WTC11 (cell line): ENCODE data around the gene CAMTA1. TPM values are rescaled to one million over a fixed set of nuclear protein-coding genes. Genes with fewer than 3 reads are reported as not detected.

Source experiments
- ATAC-seq: fragments of 200-7000 bp; cut with Tn5 transposase; 2 replicates; pipeline ENCODE4 v1.10.0; 2021; ENCODE audit warnings: mild to moderate bottlenecking, moderate library complexity
- CTCF ChIA-PET: fragments of 300-600 bp; sonication (Branson Sonifier 250); formaldehyde crosslinking; loops from one replicate; lab custom pipeline; 2021; ENCODE audit warnings: antibody characterized with exemption; lab: Charles Lee
- POLR2A ChIA-PET: fragments of 350-600 bp; sonication (Branson Sonifier 250); formaldehyde crosslinking; loops from one replicate; lab custom pipeline; 2021; ENCODE audit warnings: antibody characterized with exemption; lab: Charles Lee
- DNase-seq: peaks from one replicate; pipeline ENCODE4 v3.0.0; 2021; ENCODE audit warnings: low spot score
- H3K27ac Mint-ChIP-seq: 2 replicates; pipeline ENCODE4 v1.8.0; 2021; ENCODE audit warnings: mixed read lengths
- H3K27me3 Mint-ChIP-seq: 2 replicates; pipeline ENCODE4 v1.8.0; 2021; ENCODE audit warnings: low read depth, mild to moderate bottlenecking, moderate library complexity, mixed read lengths
- H3K36me3 Mint-ChIP-seq: 2 replicates; pipeline ENCODE4 v1.8.0; 2021; ENCODE audit warnings: mixed read lengths
- H3K4me1 Mint-ChIP-seq: 2 replicates; pipeline ENCODE4 v1.8.0; 2022; ENCODE audit warnings: mixed read lengths
- H3K4me3 Mint-ChIP-seq: 2 replicates; pipeline ENCODE4 v1.8.0; 2021; ENCODE audit warnings: mild to moderate bottlenecking, moderate library complexity, mixed read lengths
- H3K9me3 Mint-ChIP-seq: 2 replicates; pipeline ENCODE4 v1.8.0; 2021; ENCODE audit warnings: mixed read lengths
- ATF1 ChIP-seq: sonication (generic); formaldehyde crosslinking; IDR thresholded peaks from 2 replicates; pipeline ENCODE4 v1.8.1; 2023; ENCODE audit warnings: mild to moderate bottlenecking, moderate library complexity, missing genetic modification reagents
- ATF2 ChIP-seq: sonication (generic); formaldehyde crosslinking; IDR thresholded peaks from 2 replicates; pipeline ENCODE4 v1.8.1; 2022; ENCODE audit warnings: low read depth, missing genetic modification reagents, borderline replicate concordance
- CBFB ChIP-seq: sonication (generic); formaldehyde crosslinking; IDR thresholded peaks from 2 replicates; pipeline ENCODE4 v1.8.1; 2022; ENCODE audit warnings: mild to moderate bottlenecking, low read depth, missing genetic modification reagents
- CREM ChIP-seq: sonication (generic); formaldehyde crosslinking; IDR thresholded peaks from 2 replicates; pipeline ENCODE4 v1.8.1; 2022; ENCODE audit warnings: mild to moderate bottlenecking, missing genetic modification reagents, moderate library complexity
- E2F1 ChIP-seq: sonication (generic); formaldehyde crosslinking; IDR thresholded peaks from 2 replicates; pipeline ENCODE4 v1.8.0; 2022; ENCODE audit warnings: mild to moderate bottlenecking, missing genetic modification reagents
- ERG ChIP-seq: fragments of 250-450 bp; sonication (Bioruptor Pico); IDR thresholded peaks from 2 replicates; pipeline ENCODE4 v1.8.0; 2021; ENCODE audit warnings: mild to moderate bottlenecking
- ESRRA ChIP-seq: sonication (generic); formaldehyde crosslinking; IDR thresholded peaks from 2 replicates; pipeline ENCODE4 v1.8.1; 2022; ENCODE audit warnings: mild to moderate bottlenecking, missing genetic modification reagents, borderline replicate concordance
- FOXJ3 ChIP-seq: sonication (generic); formaldehyde crosslinking; IDR thresholded peaks from 2 replicates; pipeline ENCODE4 v1.9.0; 2021; ENCODE audit warnings: missing genetic modification reagents, mild to moderate bottlenecking, borderline replicate concordance
- FOXP1 ChIP-seq: sonication (generic); formaldehyde crosslinking; IDR thresholded peaks from 2 replicates; pipeline ENCODE4 v1.8.0; 2022; ENCODE audit warnings: missing genetic modification reagents, mild to moderate bottlenecking, moderate library complexity, borderline replicate concordance
- HMGXB4 ChIP-seq: sonication (generic); formaldehyde crosslinking; IDR thresholded peaks from 2 replicates; pipeline ENCODE4 v1.8.1; 2023; ENCODE audit warnings: mild to moderate bottlenecking, moderate library complexity, missing genetic modification reagents
- IRF1 ChIP-seq: sonication (generic); formaldehyde crosslinking; IDR thresholded peaks from 2 replicates; pipeline ENCODE4 v1.8.0; 2023; ENCODE audit warnings: missing genetic modification reagents
- IRF2 ChIP-seq: sonication (generic); formaldehyde crosslinking; IDR thresholded peaks from 2 replicates; pipeline ENCODE4 v1.8.0; 2022; ENCODE audit warnings: low read depth, missing genetic modification reagents, borderline replicate concordance
- MLX ChIP-seq: sonication (generic); formaldehyde crosslinking; IDR thresholded peaks from 2 replicates; pipeline ENCODE4 v1.8.1; 2023; ENCODE audit warnings: mild to moderate bottlenecking, missing genetic modification reagents, moderate library complexity
- NFATC4 ChIP-seq: fragments of 250-450 bp; sonication (Bioruptor Pico); IDR thresholded peaks from 2 replicates; pipeline ENCODE4 v1.9.0; 2021; ENCODE audit warnings: mild to moderate bottlenecking
- NR1H2 ChIP-seq: sonication (generic); formaldehyde crosslinking; IDR thresholded peaks from 2 replicates; pipeline ENCODE4 v1.9.0; 2021; ENCODE audit warnings: mild to moderate bottlenecking, moderate library complexity, missing genetic modification reagents
- NR3C1 ChIP-seq: sonication (generic); formaldehyde crosslinking; conservative IDR thresholded peaks from 2 replicates; pipeline ENCODE4 v1.8.1; 2023; ENCODE audit warnings: low read depth, mild to moderate bottlenecking, missing genetic modification reagents
- OVOL2 ChIP-seq: fragments of 250-450 bp; sonication (Bioruptor Pico); IDR thresholded peaks from 2 replicates; pipeline ENCODE4 v1.9.0; 2021; ENCODE audit warnings: mild to moderate bottlenecking, borderline replicate concordance
- PRRX2 ChIP-seq: fragments of 250-450 bp; sonication (Bioruptor Pico); IDR thresholded peaks from 2 replicates; pipeline ENCODE4 v1.8.0; 2021; ENCODE audit warnings: mild to moderate bottlenecking
- RELA ChIP-seq: sonication (generic); formaldehyde crosslinking; IDR thresholded peaks from 2 replicates; pipeline ENCODE4 v1.8.1; 2022; ENCODE audit warnings: missing genetic modification reagents, mild to moderate bottlenecking, borderline replicate concordance
- SMAD3 ChIP-seq: sonication (generic); formaldehyde crosslinking; IDR thresholded peaks from 2 replicates; pipeline ENCODE4 v1.8.0; 2022; ENCODE audit warnings: missing genetic modification reagents, mild to moderate bottlenecking, borderline replicate concordance
- SMAD4 ChIP-seq: sonication (generic); formaldehyde crosslinking; IDR thresholded peaks from 2 replicates; pipeline ENCODE4 v1.8.0; 2022; ENCODE audit warnings: mild to moderate bottlenecking, missing genetic modification reagents
- TCF7 ChIP-seq: sonication (generic); formaldehyde crosslinking; IDR thresholded peaks from 2 replicates; pipeline ENCODE4 v1.8.0; 2022; ENCODE audit warnings: mild to moderate bottlenecking, low read depth, missing genetic modification reagents, moderate library complexity
- TEAD1 ChIP-seq: sonication (generic); formaldehyde crosslinking; IDR thresholded peaks from 2 replicates; pipeline ENCODE4 v1.8.0; 2022; ENCODE audit warnings: mild to moderate bottlenecking, missing genetic modification reagents
- USF1 ChIP-seq: sonication (generic); formaldehyde crosslinking; IDR thresholded peaks from 2 replicates; pipeline ENCODE4 v1.8.0; 2022; ENCODE audit warnings: mild to moderate bottlenecking, missing genetic modification reagents
- ZNF219 ChIP-seq: sonication (generic); formaldehyde crosslinking; IDR thresholded peaks from 2 replicates; pipeline ENCODE4 v1.8.0; 2023; ENCODE audit warnings: missing genetic modification reagents, mild to moderate bottlenecking, borderline replicate concordance
- ZNF263 ChIP-seq: sonication (generic); formaldehyde crosslinking; IDR thresholded peaks from 2 replicates; pipeline ENCODE4 v1.8.1; 2022; ENCODE audit warnings: low read depth, mild to moderate bottlenecking, moderate library complexity, missing genetic modification reagents
- total RNA-seq: library from RNA; stranded (reverse); gene quantifications from 3 replicates; pipeline ENCODE4 v1.2.3, GENCODE V29; 2021

The CAMTA1 gene
- total RNA-seq, 1 experiment from 2014 or later, result 86.4 TPM

GRCh38 chr1:6891781-6892579, 106.7 kb downstream of the CAMTA1 start:
- POLR2A ChIA-PET, result no interaction called here
- DNase-seq, result no peak
- CTCF ChIA-PET, result interaction anchor here (0.8 to 1.3 kb wide), 5 partner anchors 88 to 316 kb away, joined by 3 to 4 read pairs (median 3); no protein-coding TSS in a partner anchor
- no peak overlapping the region for H3K27ac Mint-ChIP-seq
- H3K4me3 Mint-ChIP-seq, result no peak overlapping the region
- TF ChIP-seq IRF2 (CRISPR knock-in tag), result no peak
- no peak for TF ChIP-seq TCF7 (CRISPR knock-in tag)
- no peak for TF ChIP-seq PRRX2 (CRISPR knock-in tag)
- TF ChIP-seq NR1H2 (CRISPR knock-in tag), result no peak
- no peak for TF ChIP-seq ERG
- TF ChIP-seq MLX, result no peak
- TF ChIP-seq ESRRA (CRISPR knock-in tag), result no peak
- no peak for TF ChIP-seq TEAD1 (CRISPR knock-in tag)
- TF ChIP-seq E2F1 (CRISPR knock-in tag), result no peak
- TF ChIP-seq NFATC4, result no peak
- TF ChIP-seq NR3C1 (CRISPR knock-in tag), result no peak
- no peak for TF ChIP-seq IRF1
- no peak for TF ChIP-seq ZNF263 (CRISPR knock-in tag)
- no peak for TF ChIP-seq RELA (CRISPR knock-in tag)
- no peak for TF ChIP-seq ATF1 (CRISPR knock-in tag)
- no peak for TF ChIP-seq HMGXB4
- no peak for TF ChIP-seq ZNF219 (CRISPR knock-in tag)
- no peak for TF ChIP-seq OVOL2 (CRISPR knock-in tag)
- no peak for TF ChIP-seq CBFB (CRISPR knock-in tag)
- no peak for TF ChIP-seq SMAD3 (CRISPR knock-in tag)
- TF ChIP-seq, all 79 proteins: peak for 0
- Mint-ChIP-seq H3K27me3 (no peaks in the 10 kb centered on the region), H3K36me3 (no peaks in the 10 kb centered on the region), H3K4me1 (peaks cover 10% of the 10 kb centered on the region), H3K9me3 (no peaks in the 10 kb centered on the region)
- no peak for ATAC-seq

- no peak for DNase-seq
- H3K4me3 Mint-ChIP-seq, result no peak overlapping the region
- no peaks in the 10 kb centered on the region for H3K9me3 Mint-ChIP-seq
- TF ChIP-seq CREM (CRISPR knock-in tag) (no peak), FOXP1 (CRISPR knock-in tag) (no peak), ATF2 (no peak), USF1 (no peak), SMAD4 (no peak), FOXJ3 (CRISPR knock-in tag) (no peak)
Measured at GRCh38 chr1:6893388-6893787, 108.1 kb downstream of the CAMTA1 start.

More at GRCh38 chr1:6893388-6893787, 108.1 kb downstream of the CAMTA1 start:
- ChIA-PET CTCF (no interaction called here), POLR2A (no interaction called here)
- H3K4me1 Mint-ChIP-seq, result peaks cover 10% of the 10 kb centered on the region
- no peaks in the 10 kb centered on the region for H3K27me3 Mint-ChIP-seq
- 0 out of 2 replicates have a peak overlapping the region, but pooled peaks have one; percentile 16 for H3K27ac Mint-ChIP-seq
- H3K36me3 Mint-ChIP-seq, result no peaks in the 10 kb centered on the region
- no peak for ATAC-seq
